Epithelial cell of prostate (primary cell): ENCODE measurements around the gene PPIF.

Experiments used
- DNase-seq: peaks from one replicate; pipeline ENCODE4 v3.0.0-alpha.2; 2011; ENCODE audit warnings: low read depth, low spot score
- H3K27ac ChIP-seq: fragments of 450-650 bp; 2 replicates; pipeline ENCODE4 v1.5.1; 2017; ENCODE audit warnings: mild to moderate bottlenecking

The PPIF gene

DNA sequence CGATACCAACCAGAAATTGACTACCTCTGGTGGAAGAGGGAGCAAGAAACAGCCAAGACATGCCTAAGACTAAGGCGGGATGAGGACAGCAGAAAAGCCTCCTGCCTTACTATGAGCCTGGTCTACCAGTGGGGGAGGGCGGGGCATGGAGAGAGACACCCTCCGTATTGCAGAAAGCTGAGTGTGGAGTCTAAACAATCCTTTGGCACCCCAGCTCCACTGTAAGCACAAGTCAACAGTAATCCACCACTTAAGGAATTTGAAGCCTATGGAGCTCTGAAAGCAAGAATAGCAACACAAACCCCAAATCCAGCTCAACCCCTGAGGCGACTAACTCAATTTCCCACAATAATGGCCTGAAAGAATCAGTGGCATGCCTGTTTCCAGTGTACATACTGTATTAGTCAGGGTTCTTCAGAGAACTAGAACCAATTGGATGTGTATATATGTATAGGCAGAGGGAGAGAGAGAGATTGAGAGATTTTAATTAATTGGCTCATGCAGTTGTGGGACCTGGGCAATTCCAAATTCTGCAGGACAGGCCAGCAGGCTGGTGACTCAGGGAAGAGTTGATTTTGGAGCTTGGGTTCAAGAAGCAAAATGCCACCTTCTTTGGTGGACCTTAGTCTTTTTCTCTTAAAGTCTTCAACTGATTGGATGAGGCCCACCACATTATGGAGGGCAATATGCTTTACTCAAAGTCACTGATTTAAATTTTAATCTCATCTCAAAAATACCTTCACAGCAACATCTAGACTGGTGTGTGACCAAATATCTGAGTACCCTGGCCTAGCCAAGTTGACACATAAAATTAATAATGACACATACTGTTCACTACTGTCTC is 13.5 kb downstream of the PPIF start:
- H3K27ac ChIP-seq = no peak overlapping the region
- no peak for DNase-seq

DNA sequence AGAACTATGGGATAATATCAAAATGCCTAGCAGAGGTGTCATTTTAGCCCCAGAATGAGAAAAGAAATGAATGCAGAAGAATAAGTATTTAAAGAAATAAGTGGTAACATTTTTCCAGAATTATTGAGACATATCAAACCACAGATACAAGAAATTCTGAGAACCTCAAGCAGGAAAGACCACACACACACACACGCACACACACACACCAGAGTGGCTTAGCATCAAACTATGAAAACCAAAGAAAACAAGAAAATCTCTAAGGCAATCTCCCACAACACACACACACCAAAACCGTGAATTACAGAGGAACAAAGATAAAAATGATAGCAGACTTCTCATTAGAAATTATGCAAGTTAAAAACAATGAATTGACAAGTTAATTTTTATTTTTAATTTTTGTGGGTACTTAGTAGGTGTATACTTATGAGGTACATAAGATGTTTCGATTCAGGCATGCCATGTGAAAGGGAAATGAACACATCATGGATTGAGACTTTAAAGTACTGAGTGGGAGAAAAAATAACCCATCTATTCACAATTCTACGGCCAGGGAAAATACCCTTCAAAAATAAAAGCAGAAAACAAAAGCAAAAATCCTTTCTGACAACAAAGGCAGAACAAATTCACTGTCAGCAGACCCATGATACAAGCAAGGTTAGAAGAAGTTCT is 14.6 kb downstream of the PPIF start:
- no peak for DNase-seq
- no peak overlapping the region for H3K27ac ChIP-seq

DNA sequence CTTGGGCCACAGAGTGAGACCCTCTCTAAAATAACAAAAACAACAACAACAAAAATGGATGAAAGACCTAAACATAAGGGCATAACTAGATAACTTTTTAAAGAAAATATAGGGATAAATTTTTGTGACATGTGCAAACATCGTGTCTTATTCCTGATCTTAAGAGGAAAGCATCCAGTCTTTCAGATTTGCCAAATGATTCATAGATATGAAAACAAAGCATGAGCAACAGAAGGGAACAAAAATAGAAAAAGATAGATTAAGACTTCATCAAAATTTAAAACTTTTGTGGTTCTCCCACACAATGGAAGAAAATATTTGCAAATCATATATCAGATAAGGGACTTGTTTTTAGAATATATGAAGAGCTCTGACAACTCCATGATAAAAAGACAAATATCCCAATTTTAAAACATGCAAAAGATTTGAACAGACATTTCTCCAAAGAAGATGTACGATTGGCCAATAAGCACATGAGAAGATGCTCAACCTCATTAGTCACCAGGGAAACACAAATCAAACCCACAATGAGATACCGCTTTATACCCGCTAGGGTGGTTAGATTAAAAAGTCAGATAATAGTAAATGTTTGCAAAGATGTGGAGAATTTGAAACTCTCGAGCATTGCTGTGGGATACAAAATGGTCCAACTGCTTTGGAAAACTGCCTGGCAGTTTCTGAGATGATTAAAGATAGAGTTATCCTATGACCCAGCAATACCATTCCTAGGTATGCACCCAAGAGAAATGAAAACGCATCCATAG is 20.3 kb downstream of the PPIF start:
- no peak for DNase-seq

DNA sequence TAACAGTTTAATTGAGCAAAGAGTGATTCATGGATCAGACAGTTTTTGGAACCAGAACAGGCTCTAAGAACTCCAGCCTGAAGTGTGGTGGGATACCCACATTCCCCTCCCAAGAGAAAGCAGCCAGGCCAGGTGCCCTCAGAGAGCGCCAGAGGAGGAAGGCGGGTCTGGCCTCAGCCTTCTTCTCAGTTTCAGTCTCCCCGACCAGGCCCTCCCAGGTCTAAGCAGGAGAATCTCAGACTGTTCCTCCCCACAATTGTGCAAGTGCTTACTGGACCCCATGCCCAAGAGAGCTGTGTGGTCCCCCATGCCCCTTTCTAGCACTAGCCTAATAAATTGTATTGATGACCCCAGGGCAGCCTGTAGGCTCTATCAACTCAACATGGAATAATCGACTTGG is 25.6 kb downstream of the PPIF start:
- H3K27ac ChIP-seq = no peak overlapping the region

More for the DNA sequence above, 20.3 kb downstream of the PPIF start:
- no peak overlapping the region for H3K27ac ChIP-seq

DNA sequence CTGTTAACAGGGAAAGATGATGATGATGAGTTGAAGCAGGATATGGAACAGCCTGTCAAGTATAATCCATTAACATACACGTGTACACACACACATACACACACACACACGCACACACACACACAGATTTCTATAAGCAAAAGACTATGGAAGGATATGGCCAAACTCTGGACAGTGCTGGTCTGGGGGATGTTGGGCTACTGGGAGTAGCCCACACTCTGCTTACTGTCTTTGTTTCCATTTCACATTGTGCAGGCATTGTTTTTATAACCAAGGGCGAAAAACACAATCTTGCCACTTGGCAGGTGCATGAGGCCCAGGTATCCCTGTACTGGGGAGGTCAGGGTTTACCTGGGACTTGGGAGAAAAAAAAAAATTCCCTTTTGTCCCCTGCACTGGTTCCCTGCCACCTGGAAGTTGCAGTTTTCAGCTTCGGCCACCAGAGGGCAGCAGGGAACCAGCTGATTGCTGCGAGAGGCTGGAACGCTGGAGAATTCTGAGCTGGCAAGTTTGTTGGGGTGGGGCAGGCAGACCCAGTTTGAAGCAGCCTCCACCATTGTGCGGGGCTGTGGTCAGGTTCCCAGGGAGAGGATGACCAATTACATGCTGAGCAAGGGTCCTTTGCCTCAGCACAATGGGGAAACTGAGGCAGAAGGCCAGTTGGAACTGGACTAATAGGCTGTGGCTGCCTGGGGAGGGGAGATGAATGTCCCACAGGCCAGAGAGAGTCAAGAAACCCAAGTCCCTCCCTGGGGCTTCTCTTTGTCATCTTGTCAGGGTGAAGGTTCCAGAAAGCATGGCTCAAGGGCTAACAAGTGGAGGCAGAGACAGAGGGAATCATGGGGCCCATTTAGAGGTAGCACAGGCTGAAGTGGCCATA is 27.3 kb downstream of the PPIF start:
- H3K27ac ChIP-seq = no peak overlapping the region
- no peak for DNase-seq

More for the DNA sequence above, 25.6 kb downstream of the PPIF start:
- no peak for DNase-seq

DNA sequence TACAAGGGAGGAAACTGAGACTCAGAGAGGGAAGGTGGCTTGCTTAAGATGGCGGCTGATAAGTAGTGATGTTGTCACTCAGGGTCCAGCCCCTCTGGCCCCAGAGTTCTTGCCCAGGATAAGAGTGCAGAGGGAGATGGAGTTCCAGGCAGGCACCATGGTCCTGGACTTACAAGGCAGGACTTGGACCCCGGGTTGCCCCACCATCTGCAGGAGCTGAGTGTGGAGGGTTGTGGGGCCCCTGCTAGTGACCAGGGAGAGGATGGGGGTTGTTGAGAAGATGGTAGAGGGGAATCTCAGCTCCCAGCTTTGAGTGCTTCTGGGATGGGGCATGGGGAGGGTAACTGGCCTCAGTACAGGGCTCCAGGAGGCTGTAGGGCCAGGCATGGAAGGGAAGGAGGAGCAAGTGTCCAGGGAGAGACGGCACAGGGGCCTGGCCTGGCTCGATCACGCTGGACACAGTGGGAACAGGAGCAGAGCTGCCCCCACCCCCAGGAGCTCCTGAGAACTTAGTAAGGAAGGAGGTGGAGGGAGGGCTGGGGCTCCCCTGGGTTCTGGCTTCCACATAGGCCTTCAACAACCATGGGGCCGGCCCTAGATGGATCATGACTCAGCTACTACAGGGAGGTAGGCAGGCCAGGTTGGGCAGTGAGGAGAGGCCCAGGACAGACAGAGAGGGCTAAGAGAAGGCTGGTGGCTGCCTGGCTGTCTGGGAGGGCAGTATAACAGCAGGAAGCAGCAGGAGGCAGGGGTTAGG is 28.2 kb downstream of the PPIF start:
- DNase-seq = no peak
- no peak overlapping the region for H3K27ac ChIP-seq

DNA sequence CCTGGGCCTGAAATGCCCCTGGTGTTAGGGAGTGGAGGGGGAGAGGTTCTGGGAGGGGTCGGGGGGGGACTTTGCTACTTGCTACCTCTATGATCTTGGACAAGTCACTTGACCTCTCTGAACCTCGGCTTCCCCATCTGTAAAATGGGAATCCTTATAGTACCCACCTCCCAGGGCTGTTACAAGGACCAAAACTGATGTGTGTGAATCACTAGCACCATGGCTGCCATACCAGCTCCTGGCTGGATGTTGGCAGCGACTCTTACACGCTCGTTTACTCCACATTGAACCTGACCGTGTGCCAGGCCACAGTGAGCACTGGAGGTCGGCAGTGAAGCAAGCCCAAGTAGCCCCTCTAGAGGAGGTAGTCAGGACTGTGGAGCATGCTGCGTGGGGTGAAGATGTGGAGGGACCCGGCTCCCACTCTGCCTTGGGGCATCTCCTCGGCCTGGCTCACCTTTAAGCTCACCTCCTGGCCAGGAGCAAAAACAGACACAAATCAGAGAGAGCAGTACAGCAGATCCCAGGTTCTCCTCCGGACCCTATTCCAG is 28.9 kb downstream of the PPIF start:
- H3K27ac ChIP-seq = no peak overlapping the region
- DNase-seq = no peak

DNA sequence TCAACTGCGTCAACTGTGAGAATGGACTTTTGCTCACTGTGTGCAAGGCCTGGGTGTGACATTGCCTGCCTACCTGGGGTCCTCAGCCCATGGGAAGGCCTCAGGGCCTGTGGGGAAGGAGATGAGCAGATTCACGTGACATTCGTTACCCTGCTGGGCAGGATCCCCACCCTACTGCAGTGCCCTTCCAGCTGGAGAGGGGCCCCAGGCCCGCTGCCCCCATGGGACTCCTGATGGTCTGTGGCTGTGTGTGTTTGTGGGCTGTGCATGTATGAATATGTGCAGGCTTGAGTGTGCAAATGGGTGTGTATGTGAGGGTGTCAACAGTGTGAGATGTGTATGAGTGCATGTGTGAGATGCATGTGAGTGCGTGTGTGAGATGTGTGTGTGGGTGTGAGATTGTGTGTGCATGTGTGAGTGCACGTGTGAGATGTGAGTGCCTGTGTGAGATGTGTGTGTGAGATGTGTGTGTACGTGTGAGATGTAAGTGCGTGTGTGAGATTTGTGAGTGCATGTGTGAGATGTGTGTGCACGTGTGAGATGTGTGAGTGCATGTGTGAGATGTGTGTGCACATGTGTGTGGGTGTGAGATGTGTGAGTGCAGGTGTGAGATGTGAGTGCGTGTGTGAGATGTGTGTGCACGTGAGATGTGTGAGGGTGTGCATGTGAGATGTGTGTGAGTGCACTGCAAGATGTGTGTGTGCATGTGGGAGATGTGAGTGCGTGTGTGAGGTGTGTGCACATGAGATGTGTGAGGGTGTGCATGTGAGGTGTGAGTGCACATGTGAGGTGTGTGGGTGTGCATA is 29.7 kb downstream of the PPIF start:
- DNase-seq = no peak
- H3K27ac ChIP-seq = no peak overlapping the region

DNA sequence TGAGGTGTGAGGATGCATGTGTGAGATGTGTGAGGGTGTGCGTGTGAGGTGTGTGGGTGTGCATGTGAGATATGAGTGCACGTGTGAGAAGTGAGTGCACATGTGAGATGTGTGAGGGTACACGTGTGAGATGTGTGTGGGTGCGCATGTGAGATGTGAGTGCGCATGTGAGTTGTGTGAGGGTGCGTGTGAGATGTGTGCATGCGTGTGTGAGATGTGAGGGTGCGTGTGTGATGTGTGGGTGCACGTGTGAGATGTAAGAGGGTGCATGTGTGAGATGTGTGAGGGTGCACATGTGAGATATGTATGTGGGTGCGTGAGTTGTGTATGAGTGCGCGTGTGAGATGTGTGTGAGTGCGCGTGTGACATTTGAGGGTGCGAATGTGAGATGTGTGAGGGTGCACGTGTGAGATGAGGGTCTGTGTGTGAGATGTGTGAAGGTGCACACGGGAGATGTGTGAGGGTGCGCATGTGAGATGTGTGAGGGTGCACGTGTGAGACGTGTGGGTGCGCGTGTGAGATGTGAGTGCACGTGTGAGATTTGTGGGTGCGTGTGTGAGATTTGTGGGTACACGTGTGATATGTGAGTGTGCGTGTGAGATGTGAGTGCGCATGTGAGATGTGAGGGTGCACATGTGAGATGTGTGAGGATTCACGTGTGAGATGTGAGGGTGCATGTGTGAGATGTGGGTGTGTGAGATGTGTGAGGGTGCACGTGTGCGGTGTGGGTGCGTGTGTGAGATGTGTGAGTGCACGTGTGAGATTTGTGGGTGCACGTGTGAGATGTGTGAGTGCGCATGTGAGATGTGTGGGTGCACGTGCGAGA is 30.5 kb downstream of the PPIF start:
- DNase-seq = no peak
- H3K27ac ChIP-seq = no peak overlapping the region

DNA sequence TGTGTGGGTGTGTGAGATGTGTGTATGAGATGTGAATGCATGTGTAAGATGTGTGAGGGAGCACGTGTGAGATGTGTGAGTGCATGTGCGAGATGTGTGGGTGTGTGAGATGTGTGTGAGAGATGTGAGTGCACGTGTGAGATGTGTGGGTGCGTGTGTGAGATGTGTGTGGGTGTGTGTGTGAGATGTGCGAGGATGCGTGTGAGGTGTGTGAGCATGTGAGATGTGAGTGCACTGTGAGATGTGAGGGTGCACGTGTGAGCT is 31.0 kb downstream of the PPIF start:
- no peak for DNase-seq
- no peak overlapping the region for H3K27ac ChIP-seq

DNA sequence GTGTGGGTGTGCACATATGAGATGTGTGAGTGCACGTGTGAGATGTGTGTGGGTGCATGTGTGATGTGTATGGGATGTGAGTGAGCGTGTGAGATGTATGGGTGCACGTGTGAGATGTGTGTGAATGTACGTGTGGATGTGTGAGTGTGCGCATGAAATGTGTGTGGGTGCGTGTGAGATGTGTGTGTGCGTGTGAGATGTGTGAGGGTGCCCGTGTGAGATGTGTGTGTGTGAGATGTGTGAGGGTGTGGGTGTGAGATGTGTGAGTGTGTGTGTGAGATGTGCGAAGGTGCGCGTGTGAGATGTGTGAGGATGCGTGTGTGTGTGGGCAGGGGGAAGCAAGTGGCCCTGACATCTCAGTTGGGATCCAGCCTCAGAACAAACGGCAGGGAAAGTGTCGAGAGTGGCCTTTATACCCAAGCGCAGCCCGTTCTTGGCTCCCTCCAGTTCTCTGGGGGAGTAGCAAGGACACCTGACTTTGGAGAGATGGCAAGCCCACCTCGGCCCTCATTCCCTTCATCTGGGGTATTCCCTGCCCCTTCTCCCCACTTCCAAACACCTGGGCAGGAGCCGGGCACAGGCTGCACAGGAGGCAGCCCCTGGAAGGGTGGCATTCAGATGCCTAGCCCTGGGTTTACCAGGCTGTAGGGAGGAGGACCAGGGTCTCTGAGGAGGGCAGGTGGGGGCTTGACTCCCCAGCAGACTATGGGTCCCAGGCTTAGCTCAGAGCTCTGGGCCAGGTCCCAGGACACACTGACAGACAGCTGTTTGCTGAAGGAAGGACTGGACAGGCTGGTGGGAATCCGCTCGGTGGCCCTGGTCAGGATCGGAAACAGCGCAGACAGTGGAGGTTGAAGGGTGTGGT is 31.6 kb downstream of the PPIF start:
- H3K27ac ChIP-seq = no peak overlapping the region
- no peak for DNase-seq

DNA sequence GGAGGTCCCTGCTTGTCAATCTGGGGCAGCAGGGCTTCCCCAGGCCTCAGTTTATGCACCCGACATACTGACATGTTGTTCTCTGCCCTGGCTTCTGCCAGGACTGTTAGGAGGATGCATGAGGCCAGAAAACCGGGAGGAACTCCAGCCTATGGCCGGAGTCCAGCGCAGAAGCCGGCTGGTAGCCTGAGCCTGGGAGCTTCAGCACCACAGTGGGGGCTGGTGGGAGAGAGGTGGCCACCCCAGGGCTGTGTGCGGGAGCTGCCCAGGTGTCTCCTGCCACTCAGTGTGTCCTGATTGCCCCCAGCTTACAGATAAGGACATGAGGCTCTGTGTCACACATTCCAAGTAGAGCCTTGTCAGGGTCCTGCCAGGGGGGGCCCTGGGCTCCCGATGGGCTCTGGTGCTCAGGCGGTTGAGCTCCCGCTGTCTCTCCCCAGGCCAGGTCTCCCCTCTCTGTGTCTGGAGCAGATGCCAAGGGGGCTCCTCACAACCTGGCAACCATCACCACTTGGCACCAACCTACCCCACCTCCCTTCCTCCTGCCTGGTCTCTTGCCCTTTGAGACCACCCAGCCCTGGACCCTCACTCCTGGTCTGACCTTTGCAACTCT is 32.3 kb downstream of the PPIF start:
- no peak for DNase-seq
- no peak overlapping the region for H3K27ac ChIP-seq

DNA sequence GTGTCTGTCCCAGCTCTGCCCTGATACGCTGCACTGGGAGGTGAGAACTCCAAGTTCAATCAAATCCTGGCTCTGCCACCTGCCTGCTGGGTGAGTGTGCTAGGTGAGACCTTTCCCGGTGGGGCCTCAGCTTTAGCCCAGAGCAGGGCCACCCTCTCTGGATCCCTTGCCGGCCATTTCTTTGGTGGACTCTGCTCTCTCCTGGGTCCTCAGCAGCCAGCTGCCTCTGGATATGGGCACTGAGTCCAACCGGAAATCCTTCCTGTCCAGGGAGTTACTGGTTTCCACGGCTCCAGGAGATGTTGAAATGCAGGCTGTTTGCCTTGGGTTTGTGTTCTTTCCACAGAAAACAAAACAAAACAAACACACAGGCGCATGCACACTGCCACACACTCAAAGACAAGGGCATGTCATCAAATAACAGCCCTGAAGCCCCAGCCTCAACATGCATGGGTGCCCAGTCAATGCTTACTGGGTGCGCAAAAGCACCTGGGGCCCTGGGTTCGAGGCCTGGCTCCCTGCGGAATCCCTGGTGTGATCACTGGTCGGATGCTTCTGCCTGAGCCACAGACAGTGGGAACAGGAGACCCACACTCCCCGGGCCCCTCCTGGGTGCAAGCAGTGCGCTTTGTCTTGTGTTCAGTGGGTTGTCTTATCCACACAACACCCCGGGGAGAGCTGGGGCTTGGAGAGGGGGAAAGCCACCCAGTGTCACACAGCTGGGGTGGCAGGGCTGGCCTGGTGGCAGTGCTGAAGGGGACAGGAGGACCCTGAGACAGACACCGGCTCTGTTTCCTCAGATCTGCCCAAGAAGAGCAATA is 33.1 kb downstream of the PPIF start:
- H3K27ac ChIP-seq = no peak overlapping the region
- DNase-seq = no peak

DNA sequence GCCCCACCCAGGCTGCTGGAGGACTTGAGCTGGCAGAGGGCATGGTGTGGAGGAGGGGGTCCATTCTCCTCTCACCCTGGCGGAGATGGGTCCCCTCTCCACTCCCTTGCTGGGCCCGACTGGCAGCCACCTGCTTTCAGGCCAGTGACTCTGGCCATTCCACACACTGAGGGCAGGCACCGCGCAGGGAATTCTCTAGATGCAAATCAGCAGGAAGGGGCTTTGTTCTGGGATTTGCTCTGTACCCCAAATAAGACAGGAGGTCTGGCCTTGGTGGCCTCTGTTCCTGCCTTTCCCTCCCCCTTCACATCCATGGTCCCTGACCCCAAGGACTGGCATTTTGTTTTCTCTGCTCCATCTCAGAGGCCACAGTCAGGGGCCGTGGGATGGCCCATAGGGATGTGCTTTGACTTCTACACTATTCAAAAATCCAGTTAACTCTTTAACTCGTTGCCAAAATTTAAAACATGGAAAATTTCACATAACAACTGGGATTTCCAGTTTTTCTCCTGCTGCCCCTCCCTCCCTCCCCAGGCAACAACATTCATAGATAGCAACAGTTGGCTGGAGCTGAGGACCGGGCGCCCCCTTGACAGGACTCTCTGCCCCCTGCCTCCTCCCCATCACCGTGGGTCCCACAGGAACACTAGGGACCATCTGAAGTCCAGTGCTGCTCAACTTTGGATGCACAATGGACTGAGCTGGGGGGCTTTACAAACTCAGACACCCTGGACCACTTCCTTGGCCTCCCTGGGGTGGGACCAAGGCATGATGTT is 33.9 kb downstream of the PPIF start:
- DNase-seq = no peak
- H3K27ac ChIP-seq = no peak overlapping the region

DNA sequence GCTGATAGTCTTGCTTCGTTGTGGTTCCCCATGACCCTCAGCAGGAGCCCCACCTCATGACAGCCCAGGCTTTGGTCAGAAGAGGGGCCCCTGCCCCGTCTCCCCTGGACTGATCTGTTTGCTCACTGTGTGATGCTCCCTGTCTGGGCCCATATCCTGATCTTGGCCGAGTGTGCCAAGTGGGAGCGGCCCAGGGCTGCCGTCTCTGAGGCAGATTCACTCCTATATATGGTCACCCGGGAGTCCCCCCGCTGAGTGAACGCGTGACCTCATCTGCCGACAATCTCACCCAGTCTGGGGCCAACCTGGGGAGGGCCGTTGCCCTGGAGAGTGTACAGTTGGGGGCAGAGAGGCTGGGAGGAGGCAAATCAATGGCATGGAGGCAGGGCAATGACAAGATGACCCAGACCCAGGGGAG is 34.5 kb downstream of the PPIF start:
- no peak overlapping the region for H3K27ac ChIP-seq
- DNase-seq = no peak
